OCI-M2 (cell line): ENCODE measurements around the gene RPAP3.

Experiments
- DNase-seq: peaks from one replicate; lab custom pipeline; 2025; ENCODE audit not compliant: unreplicated experiment; lab: John Stamatoyannopoulos, UW

RPAP3 gene

DNA sequence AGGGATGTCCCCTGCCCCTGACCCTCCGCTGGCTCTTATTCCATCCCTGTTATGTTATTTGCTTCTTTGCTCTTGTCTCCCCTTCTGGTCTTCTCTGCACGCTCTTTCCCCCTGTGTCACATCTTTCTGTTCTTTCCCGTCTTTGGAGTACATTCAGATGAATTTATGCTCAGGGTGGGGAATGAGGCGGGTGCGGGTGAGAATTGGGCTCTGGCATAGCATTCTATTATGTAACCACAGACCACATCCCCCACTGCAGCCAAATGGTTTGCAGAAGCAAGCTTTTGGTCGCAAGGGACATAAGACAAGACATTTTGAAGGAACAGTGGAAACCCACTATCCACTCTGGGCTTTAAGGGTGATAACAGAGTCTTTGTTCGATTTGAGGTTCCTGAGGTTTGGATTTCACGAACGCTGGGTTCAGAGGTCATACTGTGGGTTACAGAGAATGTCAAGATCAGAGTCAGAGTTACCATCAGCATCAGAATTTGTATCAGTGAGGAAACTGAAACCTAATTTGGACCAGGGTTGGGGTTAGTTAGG, 15.7 kb upstream of the RPAP3 start:
- DNase-seq: no peak

DNA sequence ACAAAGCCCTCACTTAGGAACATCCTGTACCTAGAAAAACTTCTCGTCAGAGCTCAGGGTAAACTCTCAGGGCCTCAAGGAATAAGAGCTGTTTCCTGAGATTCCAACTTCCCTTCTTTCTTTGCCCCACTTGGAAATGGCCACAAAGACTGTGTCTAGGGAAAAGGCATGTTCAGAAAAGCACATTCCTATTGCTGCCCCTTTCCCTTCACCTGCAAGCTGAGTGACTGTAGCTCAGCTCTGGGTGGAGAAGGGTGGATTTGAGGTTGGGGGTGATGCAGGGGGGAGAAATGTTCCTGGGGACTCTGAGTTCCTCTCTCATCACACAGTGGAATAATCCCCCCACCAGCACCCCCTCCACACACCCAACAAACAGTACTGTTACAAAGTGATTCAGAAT, 12.7 kb upstream of the RPAP3 start:
- no peak for DNase-seq

DNA sequence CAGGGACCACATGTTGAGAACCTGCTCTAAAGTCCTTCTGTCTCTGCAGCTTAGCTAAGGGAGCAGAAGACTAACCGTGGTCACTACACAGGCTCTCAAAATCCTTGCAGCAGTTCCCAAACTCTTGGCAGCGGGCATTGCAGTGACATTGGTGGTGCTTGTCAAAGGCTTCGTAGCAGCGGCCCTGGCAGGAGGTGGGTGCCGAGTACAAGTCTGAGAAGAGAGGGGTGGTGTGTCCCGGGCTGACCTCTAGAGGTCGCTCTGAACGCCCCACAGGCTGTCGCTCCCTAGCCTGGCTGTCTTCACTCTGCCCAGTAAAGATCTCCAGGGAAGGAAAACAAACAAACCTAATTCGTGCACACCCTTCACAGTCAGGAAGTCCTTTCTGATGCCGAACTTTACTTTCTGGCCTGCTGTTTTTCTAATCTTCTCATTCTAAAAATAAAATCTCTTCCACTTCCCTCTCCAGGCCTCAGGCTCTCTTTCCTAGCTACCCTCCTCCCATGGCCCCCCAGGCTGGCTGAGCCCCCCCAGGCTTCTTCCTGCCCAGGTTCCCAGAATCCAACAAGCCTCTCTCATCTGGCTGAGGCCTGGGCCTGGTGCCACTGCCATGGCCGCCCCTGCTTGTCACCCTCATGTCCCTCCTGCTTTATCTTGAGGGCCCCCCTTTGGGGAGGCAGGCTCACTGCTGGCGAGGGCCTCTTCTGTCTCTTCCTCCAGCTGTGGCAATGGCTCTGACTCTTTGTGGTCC, 11.8 kb upstream of the RPAP3 start:
- DNase-seq: peak; percentile 11

DNA sequence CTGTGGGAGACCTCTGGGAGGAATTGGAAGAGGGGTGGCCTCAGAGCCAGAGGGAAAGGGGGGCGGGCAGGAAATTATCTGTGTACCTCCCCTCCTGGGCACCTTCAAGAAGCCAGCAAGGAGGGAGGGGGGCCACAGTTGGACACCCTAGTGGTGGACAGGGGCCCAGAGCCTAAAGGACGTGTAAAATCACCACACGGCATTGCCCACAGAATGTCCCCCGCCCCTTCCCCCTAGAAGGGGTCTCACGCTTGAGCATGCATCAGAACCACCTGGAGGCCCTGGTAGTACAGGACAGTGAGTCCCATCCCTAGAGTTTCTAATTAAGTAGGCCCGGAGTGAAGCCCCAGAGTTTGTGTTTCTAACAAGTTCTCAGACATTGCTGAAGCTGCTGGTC, 11.2 kb upstream of the RPAP3 start:
- DNase-seq: no peak

DNA sequence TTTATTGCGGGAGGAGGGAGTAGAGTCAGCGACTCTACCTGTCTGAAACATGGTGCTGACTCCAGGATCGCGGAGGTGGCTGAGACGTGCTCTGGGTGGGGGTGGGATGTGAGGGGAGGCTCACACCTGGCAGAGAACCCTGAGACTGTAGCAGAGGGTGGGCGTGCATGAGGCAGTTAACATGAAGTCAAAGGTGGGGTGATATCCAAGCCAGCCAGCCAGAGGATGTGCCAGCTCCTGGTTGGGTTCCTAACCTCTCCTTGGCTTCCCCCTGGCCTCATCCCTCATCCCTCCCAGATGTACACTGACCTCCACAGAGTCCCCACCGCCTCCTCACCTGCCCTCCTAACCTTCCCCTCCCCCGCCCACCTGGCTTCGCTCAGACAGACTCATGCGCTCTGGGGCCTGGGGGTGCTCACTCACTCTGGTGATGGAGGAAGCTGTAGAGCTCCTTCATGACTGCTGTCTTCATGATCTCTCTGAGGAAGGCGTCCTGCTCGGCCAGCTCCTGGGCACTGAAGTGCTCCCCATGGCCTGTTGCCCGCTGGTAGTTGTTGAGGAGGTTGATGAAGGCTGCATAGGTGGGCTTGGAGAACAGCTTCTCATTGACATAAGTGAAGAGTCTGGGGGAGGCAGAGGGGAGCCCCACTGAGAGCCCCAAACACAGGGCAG, 10.2 kb upstream of the RPAP3 start:
- no peak for DNase-seq

DNA sequence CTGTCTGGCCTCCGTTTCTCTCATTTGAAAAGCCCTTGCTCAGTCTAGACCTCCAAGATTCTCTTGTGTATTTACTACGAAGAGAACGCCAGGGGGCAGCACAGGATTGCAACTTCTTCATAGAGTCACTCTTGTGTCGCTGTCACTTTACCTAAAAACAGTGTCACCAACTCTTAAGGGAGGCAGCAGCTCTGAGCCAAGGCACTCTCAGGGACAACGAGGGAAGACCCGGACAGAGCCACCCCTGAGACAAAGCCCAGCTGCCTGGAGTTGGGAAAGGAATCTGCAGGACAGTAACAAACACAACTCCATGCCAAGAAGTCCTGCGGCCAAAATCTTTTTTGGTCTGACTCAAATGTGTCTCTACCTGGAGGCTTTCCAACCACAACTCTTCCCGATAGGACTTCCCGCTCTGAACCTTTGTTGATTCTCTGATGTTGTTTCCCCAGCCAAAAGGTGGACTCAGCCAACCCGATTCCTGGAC, 9.6 kb upstream of the RPAP3 start:
- peak; percentile 64 for DNase-seq

DNA sequence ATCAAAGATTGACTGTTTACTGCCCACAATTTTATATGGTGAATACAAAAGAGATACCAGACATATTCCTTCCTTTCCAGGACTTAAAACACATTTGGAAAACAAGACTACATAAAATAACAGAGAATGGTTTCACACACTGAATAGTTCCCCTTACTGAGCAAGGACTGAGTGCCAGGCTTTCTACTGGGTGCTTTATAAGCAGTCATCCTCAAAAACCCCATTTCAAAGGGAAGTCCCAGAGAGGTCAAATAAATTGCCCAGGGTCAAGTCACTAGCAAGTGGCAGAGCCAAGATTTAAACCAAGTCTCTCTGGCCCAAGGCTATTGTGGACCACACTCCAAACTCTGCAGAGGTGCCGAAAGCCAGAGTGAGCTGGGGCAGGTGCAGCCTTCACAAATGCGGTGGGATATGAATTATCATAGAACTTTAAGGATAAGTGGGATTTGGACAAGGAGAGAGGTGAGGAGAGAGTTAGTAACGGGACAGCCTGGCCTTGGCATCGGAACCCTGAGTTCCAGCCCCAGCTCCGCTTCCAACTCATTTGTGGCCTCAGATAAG, 9.1 kb upstream of the RPAP3 start:
- DNase-seq: no peak

DNA sequence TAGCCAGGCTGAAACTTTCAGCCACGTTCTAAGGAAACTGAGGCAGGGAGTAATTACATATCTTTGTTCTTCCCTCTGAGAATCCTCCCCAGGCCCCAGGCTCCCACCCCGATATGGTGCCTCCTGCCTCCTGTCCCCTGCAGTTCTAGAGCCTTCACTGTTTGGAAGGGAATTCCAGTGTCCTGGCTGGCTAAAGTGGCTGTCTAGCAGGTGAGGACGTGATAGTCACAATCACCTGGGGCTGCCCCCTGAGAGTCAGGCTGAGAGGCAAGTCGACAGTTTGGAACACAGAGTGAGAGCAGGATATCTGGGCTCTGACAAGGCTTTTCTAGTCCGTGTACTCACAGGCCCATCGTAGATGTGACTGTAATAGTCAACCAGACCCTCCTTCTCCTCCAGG, 6.3 kb upstream of the RPAP3 start:
- DNase-seq: no peak

DNA sequence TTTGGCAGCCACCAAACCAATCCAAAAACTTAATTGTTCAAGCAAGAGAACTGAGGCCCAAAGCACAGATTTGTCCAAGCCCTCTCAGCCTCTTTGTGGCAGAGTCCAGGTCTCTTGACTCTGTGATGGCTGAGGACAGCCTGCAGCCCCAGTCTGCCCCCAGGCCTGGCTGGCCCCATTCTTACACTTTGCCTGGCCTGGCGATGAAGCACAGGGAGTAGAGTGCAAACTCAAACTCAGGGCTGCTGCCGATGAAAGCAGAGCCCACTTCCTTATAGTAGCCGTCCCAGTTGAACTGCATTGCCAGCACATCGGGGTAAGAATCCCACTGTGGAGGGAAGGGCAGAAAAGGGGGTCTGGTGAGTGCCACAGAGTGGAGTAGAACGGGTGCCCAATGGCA, 5.6 kb upstream of the RPAP3 start:
- DNase-seq: no peak

DNA sequence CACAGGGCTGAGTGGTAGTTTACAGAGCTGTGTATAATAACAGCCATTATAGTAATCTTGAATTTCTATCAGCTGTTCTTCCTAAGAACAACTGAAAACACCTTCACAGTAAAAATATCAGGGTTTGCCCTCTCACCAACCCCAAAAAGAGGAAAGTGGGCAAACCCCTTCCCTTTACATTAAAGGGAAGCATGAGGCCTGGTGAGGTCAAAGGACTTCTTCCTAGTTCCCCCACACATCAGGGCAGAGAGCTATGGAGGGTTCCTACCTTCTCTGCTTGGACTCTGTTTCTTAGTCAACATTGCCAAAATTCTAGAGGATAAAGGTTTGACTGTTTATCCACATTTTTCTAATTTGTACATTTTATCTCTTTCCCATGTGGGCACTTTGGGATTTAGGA, 4.4 kb upstream of the RPAP3 start:
- no peak for DNase-seq

DNA sequence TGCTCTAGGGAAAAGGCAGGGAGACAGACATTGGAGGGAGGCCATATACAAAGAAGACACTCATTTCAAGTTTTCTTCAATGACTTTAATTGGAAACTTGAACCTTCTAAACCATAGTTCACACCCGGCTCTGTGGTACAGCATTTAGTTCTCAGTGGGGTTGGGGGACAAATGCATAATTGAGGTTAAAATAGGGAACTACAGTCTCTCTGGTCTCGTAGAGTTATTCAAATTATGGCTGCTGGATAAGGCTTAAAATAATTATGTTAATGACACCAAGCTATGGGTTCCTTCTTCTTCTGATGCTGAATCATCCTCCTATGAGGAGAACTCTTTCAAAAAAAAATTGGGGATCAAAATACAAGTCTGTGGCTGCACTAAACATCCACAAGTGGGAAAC, 3.8 kb upstream of the RPAP3 start:
- DNase-seq: no peak

DNA sequence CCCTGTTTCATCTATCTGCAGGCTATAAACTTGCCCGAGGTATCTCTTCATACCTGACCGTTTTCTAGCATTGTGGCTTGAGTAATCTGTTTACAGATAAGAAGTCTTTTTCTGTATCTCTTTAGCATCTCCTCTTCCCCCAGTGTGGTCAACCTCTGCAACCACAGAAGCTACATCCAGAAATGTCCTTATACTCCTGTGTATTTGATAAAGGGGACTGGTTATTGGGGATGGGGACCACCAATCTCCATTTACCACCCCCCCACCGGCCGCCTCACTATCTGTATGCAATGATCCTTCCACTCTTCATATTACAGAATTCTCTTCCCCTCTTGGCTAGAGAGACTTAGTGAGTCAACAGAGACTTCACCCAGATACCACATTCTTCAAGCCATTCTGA, 3.4 kb upstream of the RPAP3 start:
- no peak for DNase-seq

DNA sequence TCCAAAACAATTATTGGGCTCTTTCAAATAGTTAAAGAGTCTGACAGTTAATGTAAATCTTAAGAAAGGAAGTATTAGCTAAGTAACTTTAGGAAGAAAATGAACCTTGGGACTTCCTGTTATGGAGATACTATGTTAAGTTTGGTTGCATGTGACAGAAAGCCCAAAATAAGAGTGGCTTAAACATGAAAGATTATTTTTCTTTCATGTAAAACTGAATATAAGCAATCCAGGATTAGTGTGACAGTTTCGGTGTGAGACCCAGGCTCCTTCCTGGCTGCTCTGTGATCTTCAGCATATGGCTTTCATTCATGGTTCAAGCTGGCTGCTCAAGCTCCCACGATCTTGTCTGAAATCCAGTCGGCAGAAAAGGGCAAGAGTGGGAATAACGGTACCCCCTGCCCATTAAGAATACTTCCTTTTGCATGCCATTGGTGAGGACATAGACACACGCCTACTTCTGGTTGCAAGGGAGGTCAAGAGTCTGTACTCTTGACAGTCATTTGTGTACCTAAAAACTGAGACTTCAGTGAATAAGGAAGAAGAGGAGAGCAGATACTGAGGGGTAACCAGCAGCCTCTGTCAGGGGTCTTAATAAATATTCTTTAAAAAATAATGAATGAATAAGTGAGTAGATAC, 2.2 kb upstream of the RPAP3 start:
- DNase-seq: no peak

DNA sequence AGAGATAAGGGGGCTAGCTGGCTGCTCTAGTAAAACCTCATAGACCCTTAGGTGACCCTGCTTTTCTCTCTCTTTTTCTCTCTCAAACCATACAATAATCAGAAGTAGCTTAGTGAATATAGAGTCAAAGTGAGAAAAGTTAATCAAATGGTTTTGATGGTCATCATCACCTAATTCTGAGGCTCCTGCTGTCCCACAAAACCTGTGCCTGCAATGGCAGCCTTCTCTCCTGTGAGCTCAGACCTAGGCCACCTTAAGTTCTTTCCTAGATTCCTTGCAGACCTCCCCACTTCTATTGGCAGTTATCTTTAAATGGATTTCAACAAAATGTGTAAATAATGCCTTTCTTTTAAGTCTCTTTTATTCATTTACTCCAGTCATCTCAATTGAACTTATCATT, 1.5 kb upstream of the RPAP3 start:
- no peak for DNase-seq

DNA sequence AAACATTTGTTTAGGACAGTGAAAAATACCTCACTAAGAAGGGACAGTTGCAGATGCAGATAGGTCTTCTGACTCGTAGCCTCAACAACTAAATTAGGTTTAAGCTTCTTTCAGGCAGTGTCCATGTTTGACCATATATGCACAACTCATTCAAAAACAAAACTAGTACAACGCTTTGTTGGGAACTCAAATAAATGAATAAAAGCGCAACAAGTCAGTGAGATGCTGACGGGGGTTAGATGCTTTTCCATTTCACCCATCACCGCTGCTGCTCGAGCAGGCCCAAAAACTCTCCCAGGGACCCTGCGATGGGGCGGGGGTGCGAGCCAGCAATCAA, 633 bp downstream of the RPAP3 start:
- no peak for DNase-seq

DNA sequence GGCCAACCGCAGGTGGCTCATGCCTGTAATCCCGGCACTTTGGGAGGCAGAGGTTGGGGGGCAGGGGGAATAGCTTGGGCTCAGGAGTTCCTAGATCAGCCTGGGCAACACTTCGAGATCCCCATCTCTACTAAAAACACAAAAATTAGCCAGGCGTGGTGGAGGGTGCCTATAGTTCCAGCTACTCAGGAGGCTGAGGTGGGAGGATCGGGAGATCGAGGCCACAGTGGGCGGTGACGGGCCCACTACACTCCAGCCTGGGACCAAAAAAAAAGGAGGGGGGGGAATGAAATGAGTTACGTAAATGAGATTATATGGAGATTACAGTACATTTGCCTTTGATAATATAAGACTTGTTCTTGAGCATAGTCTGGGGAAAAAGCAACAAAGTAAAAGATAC, 1.1 kb downstream of the RPAP3 start:
- no peak for DNase-seq

DNA sequence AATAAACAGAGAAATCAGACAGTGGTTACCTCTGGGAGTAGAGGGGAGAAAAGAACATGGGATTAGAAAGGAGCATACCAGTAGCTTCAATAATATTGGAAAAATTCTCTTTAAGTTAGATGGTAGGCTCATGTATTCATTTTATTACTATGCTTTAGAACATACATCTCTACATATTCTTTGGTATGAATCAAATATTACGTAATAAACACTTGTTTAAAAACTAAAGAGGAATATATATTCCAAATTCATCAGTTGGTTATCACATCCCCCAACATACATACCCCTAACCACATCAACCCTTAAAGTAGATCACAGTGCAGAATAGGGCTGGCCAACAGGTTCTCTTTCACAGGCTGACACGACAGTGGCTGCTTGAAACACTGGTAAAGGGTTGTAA, 5.6 kb downstream of the RPAP3 start:
- DNase-seq: no peak

DNA sequence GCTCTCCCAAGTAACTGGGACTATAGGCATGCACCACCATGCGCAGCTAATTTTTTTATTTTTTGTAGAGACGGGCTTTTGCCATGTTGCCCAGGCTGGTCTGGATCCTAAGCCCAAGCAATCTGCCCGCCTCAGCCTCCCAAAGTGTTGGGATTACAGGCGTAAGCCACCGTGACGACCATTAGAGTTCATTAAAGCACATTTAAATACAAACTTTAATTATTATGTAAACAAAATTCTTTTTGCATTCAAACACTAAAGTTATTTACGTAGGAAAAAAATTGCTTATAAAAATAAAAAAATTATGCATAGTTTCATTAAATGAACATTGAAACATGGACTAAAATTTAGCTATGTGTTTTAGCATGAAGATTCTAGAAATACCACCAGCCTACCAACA, 7.2 kb downstream of the RPAP3 start:
- DNase-seq: no peak

DNA sequence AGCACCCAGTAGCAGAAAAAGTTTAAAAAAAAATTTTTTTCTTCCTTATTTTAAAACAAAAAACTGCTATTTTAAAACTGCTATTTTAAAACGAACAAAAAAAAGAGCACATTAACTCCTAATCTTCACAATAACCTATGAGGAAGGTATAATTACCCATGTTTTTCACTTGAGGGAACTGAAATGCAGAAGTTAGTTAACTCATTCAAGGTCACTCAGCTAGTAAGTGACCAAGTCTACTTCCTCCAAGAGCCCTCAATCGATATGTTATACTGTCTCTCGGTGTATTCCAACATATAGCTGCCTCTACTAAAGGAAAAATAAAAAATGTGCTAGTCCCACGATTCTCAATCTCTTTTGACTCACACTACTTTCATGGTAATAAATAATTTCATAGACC, 7.8 kb downstream of the RPAP3 start:
- no peak for DNase-seq

DNA sequence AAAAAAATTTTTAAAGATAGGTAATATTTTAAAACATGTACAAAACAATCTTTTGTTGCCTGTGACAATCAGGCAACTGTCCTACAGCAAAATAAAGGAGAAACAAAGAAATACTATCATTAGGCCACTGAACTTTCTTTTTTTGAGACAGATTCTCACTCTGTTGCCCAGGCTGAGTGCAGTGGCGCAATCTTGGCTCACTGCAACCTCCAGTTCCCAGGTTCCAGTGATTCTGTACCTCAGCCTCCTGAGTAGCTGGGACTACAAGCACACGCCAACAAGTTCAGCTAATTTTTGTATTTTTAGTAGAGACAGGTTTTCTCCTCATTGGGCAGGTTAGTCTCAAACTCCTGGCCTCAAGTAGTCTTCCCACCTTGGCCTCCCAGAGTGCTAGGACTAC, 16.6 kb downstream of the RPAP3 start:
- no peak for DNase-seq

DNA sequence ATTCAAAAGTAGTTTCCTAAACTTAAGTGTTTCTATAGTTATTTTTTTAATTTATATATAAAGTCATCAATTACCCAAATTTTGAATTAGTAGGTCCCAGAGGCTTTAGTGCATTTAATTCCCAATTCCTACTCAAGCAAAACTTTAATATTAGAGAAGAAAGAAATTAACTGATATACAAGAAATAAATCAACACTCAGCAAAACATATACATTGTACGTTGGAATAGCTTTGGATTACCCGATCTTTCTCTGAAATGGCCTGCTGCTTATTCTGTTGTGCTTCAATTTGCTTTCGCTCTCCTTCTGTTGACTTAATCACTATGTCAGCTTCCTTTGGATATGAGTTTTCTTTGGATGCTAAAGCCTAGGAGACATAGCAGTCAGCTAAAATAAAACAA, 18.2 kb downstream of the RPAP3 start:
- no peak for DNase-seq
